Endothelial cell of umbilical vein (primary cell): ENCODE measurements around the gene KRTAP10-1. TPM values are rescaled to one million over a fixed set of nuclear protein-coding genes. Genes with fewer than 3 reads are reported as not detected.

ENCODE experiments used
- BruUV-seq: library from RNA; stranded (reverse); fragments of 400-500 nt; replicated peaks from 2 replicates; lab custom pipeline; 2021; lab: Mats Ljungman, UMichigan
- CTCF ChIA-PET: fragments of 300-600, 350-600 bp; sonication (Branson Sonifier 250); formaldehyde crosslinking; loops from one replicate; lab custom pipeline; 2021; ENCODE audit warnings: antibody characterized with exemption, inconsistent platforms; lab: Charles Lee
- POLR2A ChIA-PET: fragments of 300-600, 350-600 bp; sonication (Branson Sonifier 250); formaldehyde crosslinking; loops from one replicate; lab custom pipeline; 2021; ENCODE audit warnings: antibody characterized with exemption, inconsistent platforms; lab: Charles Lee
- DNase-seq: peaks from one replicate; pipeline ENCODE4 v3.0.0-alpha.2; 2011; ENCODE audit warnings: low read depth, low spot score
- FAIRE-seq: peaks from 2 replicates; lab custom pipeline; 2011; peaks lifted over from hg19 to GRCh38; lab: Jason Lieb, UNC
- H2AFZ ChIP-seq: 2 replicates; pipeline ENCODE4 v1.6.0; 2012; ENCODE audit warnings: low read depth, low read length, control low read depth, inconsistent platforms
- H3K27ac ChIP-seq: 2 replicates; pipeline ENCODE4 v1.5.1; 2011; ENCODE audit warnings: low read depth, mild to moderate bottlenecking, control low read depth, low read length, moderate library complexity; ENCODE audit not compliant: insufficient read depth
- H3K27me3 ChIP-seq, 2 experiments: 2 replicates each; pipeline versions ENCODE4 v1.6.0 to v1.6.1; 2011; ENCODE audit warnings: low read length in 2 of 2, mixed read lengths in 1 of 2; ENCODE audit not compliant: control insufficient read depth in 2 of 2, insufficient read depth in 2 of 2
- H3K36me3 ChIP-seq, 2 experiments: 2 replicates in 1 of 2; 3 replicates in 1 of 2; pipeline ENCODE4 v1.5.1; 2011; ENCODE audit warnings: low read length in 2 of 2, mild to moderate bottlenecking in 1 of 2, moderate library complexity in 1 of 2; ENCODE audit not compliant: control insufficient read depth in 2 of 2, insufficient read depth in 2 of 2; ENCODE audit errors: extremely low read depth in 1 of 2
- H3K4me1 ChIP-seq: 3 replicates; pipeline ENCODE4 v1.5.1; 2011; ENCODE audit warnings: mild to moderate bottlenecking, low read length; ENCODE audit not compliant: control insufficient read depth, insufficient read depth; ENCODE audit errors: extremely low read depth
- H3K4me2 ChIP-seq: 2 replicates; pipeline ENCODE4 v1.6.1; 2011; ENCODE audit warnings: low read length, control low read depth, mixed read lengths; ENCODE audit not compliant: insufficient read depth
- H3K4me3 ChIP-seq, 3 experiments: fragments of 200-600 bp in 1 of 3; sonication (generic), shearing (Covaris generic) in 1 of 3; replicated peaks in 1 of 3; 2 replicates each; pipeline ENCODE4 v1.5.1; 2011 to 2016; ENCODE audit warnings: control low read depth in 3 of 3, low read length in 3 of 3, mild to moderate bottlenecking in 2 of 3, inconsistent platforms in 1 of 3, low read depth in 1 of 3, moderate library complexity in 1 of 3; ENCODE audit not compliant: insufficient read depth in 1 of 3
- H3K79me2 ChIP-seq: 2 replicates; pipeline ENCODE4 v1.6.0; 2012; ENCODE audit warnings: low read length, inconsistent platforms; ENCODE audit not compliant: control insufficient read depth, insufficient read depth
- H3K9ac ChIP-seq: replicated peaks from 2 replicates; pipeline ENCODE3; 2011; ENCODE audit warnings: low read length, control low read depth; ENCODE audit not compliant: insufficient read depth; ENCODE audit errors: extremely low read depth
- H3K9me1 ChIP-seq: replicated peaks from 3 replicates; pipeline ENCODE4 v1.6.0; 2011; ENCODE audit warnings: mild to moderate bottlenecking, low read length; ENCODE audit not compliant: control insufficient read depth, insufficient read depth; ENCODE audit errors: extremely low read depth
- H3K9me3 ChIP-seq: replicated peaks from 2 replicates; pipeline ENCODE4 v1.5.1; 2012; ENCODE audit warnings: low read length, inconsistent platforms; ENCODE audit not compliant: control insufficient read depth, insufficient read depth
- H4K20me1 ChIP-seq: replicated peaks from 2 replicates; pipeline ENCODE3; 2011; ENCODE audit warnings: mild to moderate bottlenecking, low read length; ENCODE audit not compliant: control insufficient read depth, insufficient read depth; ENCODE audit errors: extremely low read depth
- EZH2 ChIP-seq: IDR thresholded peaks from 2 replicates; pipeline ENCODE4 v1.6.1; 2012; ENCODE audit warnings: borderline replicate concordance, low read depth, mild to moderate bottlenecking, moderate library complexity, low read length, inconsistent platforms; ENCODE audit not compliant: severe bottlenecking
- FOS ChIP-seq: IDR thresholded peaks from 2 replicates; pipeline ENCODE4 v1.6.1; 2011; ENCODE audit warnings: mild to moderate bottlenecking, low read length, moderate library complexity, borderline replicate concordance; ENCODE audit not compliant: insufficient read depth
- GATA2 ChIP-seq: IDR thresholded peaks from 2 replicates; pipeline ENCODE4 v1.7.0; 2011; ENCODE audit warnings: low read depth, mild to moderate bottlenecking, moderate library complexity, mixed read lengths, low read length; ENCODE audit not compliant: insufficient read length, insufficient read depth
- JUN ChIP-seq: IDR thresholded peaks from 2 replicates; pipeline ENCODE4 v1.6.1; 2011; ENCODE audit warnings: borderline replicate concordance, low read depth; ENCODE audit not compliant: insufficient read length, insufficient read depth
- MYC ChIP-seq: IDR thresholded peaks from one replicate; pipeline ENCODE4 v1.6.1; 2011; ENCODE audit warnings: mild to moderate bottlenecking, low read depth, low read length
- POLR2A ChIP-seq: IDR thresholded peaks from 2 replicates; pipeline ENCODE4 v1.6.1; 2012; ENCODE audit warnings: low read depth, mild to moderate bottlenecking, control low read depth, low read length
- POLR2AphosphoS5 ChIP-seq: IDR thresholded peaks from 2 replicates; pipeline ENCODE4 v1.6.1; 2012; ENCODE audit warnings: low read depth, mild to moderate bottlenecking, control low read depth, low read length, moderate library complexity; ENCODE audit not compliant: insufficient read depth
- dilution Hi-C: fragments of 300-500 bp; cut with MboI; formaldehyde crosslinking; loops from one replicate; pipeline ENCODE4 v1.15.0; 2019; ENCODE audit warnings: low sequenced_read_pairs; ENCODE audit not compliant: extremely low pct_ligation_motif_present
- intact Hi-C: fragments of 100-400 bp; cut with micrococcal nuclease; formaldehyde crosslinking; loops from one replicate; pipeline ENCODE4 v1.10.0; 2022
- polyA plus RNA-seq, 4 experiments: library from polyadenylated mRNA; depleted of rRNA in 3 of 4; stranded (reverse) in 3 of 4; unstranded in 1 of 4; fragments of >200 nt; gene quantifications; 2 replicates each; pipeline versions ENCODE4 v1.2.1 to v1.2.3, GENCODE V29; 2011 to 2012; ENCODE audit warnings: missing spikeins in 1 of 4
- total RNA-seq: library from RNA; stranded (reverse); gene quantifications from 2 replicates; pipeline ENCODE4 v1.2.3, GENCODE V29; 2021
- TF ChIP-seq, protein P1 (sequence below): IDR thresholded peaks from 2 replicates; pipeline ENCODE4 v1.6.1; 2011; ENCODE audit not compliant: insufficient read depth, insufficient read length
- TF ChIP-seq, protein P2 (sequence below), 2 donors: IDR thresholded peaks; 1 replicate in 1 of 2; 2 replicates in 1 of 2; pipeline ENCODE4 v1.5.1; 2011; ENCODE audit warnings: low read length in 2 of 2, mild to moderate bottlenecking in 2 of 2, moderate library complexity in 2 of 2, control low read depth in 1 of 2, inconsistent platforms in 1 of 2, low read depth in 1 of 2; ENCODE audit not compliant: insufficient read depth in 1 of 2; ENCODE audit errors: extremely low read depth in 1 of 2

The KRTAP10-1 gene
- total and polyA plus RNA-seq, 2 donors (not counting 3 experiments of a cell fraction or from before 2014, with no cell fraction given): not detected

GRCh38 chr21:44585892-44586291, 45.9 kb upstream of the KRTAP10-1 start:
- Histone ChIP-seq H2AFZ (no peak overlapping the region), H3K27me3 (peaks cover 3 to 8% of the 10 kb centered on the region in 2 experiments), H3K36me3 (no peaks in the 10 kb centered on the region), H3K9me1 (no peaks in the 10 kb centered on the region), H4K20me1 (no peaks in the 10 kb centered on the region), H3K27ac (no peak overlapping the region), H3K4me2 (no peak overlapping the region), H3K9ac (no peak overlapping the region), H3K79me2 (no peaks in the 10 kb centered on the region), H3K4me3 (no peak overlapping the region), H3K9me3 (no peaks in the 10 kb centered on the region), H3K4me1 (no peaks in the 10 kb centered on the region)
- intact Hi-C loops (no loop called here), dilution Hi-C loops (no loop called here)
- FAIRE-seq (no peak), DNase-seq (no peak)
- TF ChIP-seq, protein P1, sequence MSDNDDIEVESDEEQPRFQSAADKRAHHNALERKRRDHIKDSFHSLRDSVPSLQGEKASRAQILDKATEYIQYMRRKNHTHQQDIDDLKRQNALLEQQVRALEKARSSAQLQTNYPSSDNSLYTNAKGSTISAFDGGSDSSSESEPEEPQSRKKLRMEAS: no peak
- TF ChIP-seq MYC: no peak
- ChIA-PET POLR2A (no interaction called here), CTCF (no interaction called here)
- no TSS peak for BruUV-seq

GRCh38 chr21:44583800-44584147, 43.8 kb upstream of the KRTAP10-1 start:
- FAIRE-seq (no peak), DNase-seq (no peak)
- no peaks in the 10 kb centered on the region for H3K36me3 ChIP-seq
- H3K27ac ChIP-seq: no peak overlapping the region
- H3K9me3 ChIP-seq: no peaks in the 10 kb centered on the region
- H2AFZ ChIP-seq: no peak overlapping the region
- intact Hi-C loops: no loop called here
- H3K9ac ChIP-seq: no peak overlapping the region
- POLR2A ChIA-PET: no interaction called here
- no peak overlapping the region for H3K4me2 ChIP-seq
- H3K4me3 ChIP-seq: no peak overlapping the region
- dilution Hi-C loops: no loop called here
- peaks cover 3 to 8% of the 10 kb centered on the region in 2 experiments for H3K27me3 ChIP-seq
- H3K4me1 ChIP-seq: no peaks in the 10 kb centered on the region
- H3K9me1 ChIP-seq: no peaks in the 10 kb centered on the region
- CTCF ChIA-PET: no interaction called here
- no peaks in the 10 kb centered on the region for H3K79me2 ChIP-seq
- BruUV-seq: no TSS peak
- TF ChIP-seq, protein P1: no peak
- TF ChIP-seq, protein P2, sequence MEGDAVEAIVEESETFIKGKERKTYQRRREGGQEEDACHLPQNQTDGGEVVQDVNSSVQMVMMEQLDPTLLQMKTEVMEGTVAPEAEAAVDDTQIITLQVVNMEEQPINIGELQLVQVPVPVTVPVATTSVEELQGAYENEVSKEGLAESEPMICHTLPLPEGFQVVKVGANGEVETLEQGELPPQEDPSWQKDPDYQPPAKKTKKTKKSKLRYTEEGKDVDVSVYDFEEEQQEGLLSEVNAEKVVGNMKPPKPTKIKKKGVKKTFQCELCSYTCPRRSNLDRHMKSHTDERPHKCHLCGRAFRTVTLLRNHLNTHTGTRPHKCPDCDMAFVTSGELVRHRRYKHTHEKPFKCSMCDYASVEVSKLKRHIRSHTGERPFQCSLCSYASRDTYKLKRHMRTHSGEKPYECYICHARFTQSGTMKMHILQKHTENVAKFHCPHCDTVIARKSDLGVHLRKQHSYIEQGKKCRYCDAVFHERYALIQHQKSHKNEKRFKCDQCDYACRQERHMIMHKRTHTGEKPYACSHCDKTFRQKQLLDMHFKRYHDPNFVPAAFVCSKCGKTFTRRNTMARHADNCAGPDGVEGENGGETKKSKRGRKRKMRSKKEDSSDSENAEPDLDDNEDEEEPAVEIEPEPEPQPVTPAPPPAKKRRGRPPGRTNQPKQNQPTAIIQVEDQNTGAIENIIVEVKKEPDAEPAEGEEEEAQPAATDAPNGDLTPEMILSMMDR (IDR thresholded peaks at IDR 0.05; ENCODE audit: extremely low read depth in 1 of 2, insufficient read depth in 1 of 2, low read depth in 1 of 2, low read length in 2 of 2): no peak
- TF ChIP-seq MYC (no peak), FOS (no peak), POLR2A (no peak), JUN (no peak), EZH2 (no peak), GATA2 (no peak), POLR2AphosphoS5 (no peak)
- no peaks in the 10 kb centered on the region for H4K20me1 ChIP-seq
